Kasumi-1 (cell line): ENCODE data around the gene DGAT2L6.

ENCODE experiments used
- DNase-seq, 2 experiments: peaks; one replicate each; lab custom pipeline; 2025; lab: John Stamatoyannopoulos, UW

DGAT2L6 gene, protein sequence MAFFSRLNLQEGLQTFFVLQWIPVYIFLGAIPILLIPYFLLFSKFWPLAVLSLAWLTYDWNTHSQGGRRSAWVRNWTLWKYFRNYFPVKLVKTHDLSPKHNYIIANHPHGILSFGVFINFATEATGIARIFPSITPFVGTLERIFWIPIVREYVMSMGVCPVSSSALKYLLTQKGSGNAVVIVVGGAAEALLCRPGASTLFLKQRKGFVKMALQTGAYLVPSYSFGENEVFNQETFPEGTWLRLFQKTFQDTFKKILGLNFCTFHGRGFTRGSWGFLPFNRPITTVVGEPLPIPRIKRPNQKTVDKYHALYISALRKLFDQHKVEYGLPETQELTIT

DNA sequence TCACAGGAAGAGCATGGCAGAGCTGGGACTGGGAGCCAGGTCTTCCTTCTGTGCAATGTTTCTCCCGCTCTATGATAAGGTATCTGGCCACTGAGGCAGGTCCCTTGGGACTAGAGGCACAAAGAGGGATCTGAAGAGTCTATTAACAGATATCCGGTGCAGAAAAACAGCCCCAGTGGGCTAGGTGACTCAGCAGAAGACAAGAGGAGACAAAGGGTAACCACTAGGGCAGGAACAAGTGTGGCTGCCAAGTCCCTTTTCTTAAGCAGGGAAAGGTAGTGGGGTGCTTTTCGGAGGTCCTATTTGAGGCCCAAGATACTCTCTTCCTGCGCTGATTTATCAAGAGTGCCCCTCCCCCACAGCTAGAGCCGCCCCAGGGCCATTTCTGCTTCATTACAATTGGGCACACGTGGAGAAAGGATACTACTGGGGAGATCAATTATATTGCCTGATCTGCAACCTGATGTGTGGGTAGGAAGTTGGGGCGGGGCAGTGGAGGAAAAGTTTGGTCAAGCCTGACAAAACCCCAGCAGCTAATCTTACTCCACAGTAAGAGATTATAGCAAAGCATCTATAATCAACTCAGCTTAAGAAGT lies at the start of gene DGAT2L6:
TSS of gene DGAT2L6 (plus strand) at position 546 of the 596 bp plus-strand sequence. CDS start 100 bp downstream, outside the sequence.
- DNase-seq = no peak

DNA sequence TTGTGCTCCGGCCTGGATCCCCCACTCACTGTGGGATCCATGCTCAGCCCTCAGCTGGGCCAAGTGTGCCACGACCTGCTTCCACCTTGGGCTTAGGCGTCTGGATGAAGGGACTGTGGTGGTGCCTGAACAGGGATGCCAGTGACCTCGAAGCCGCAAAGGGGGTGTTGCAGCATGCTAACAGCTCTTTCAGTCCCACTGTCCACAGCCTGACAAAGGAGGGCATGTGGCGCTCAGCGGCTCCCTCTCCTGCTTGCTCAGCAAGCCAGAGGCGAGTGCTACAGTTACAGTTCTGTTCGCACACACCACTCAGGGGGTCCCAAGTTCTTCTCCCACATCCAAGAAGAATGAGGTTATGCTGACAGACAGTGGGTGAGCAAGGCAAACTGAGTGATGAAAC lies 49.2 kb upstream of the DGAT2L6 start:
- DNase-seq = no peak

DNA sequence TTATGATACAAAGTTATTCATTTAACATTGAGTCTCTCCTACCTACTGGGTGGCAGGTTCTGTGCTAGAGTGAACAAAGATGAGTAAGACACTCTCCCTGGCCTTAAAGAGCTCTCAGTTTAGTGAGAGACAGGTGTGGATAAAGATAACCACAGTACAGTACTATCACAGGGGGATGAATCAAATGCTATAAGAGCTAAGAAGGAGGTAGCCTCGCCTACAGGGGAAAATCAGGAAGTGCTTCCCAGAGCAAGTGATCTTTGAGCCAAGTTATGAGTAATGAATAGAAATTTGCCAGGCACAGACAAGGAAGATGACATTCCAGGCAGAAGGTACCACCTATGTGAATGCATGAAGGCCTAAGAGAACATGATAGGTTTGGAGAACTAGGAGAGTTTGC lies 47.5 kb upstream of the DGAT2L6 start:
- no peak for DNase-seq

DNA sequence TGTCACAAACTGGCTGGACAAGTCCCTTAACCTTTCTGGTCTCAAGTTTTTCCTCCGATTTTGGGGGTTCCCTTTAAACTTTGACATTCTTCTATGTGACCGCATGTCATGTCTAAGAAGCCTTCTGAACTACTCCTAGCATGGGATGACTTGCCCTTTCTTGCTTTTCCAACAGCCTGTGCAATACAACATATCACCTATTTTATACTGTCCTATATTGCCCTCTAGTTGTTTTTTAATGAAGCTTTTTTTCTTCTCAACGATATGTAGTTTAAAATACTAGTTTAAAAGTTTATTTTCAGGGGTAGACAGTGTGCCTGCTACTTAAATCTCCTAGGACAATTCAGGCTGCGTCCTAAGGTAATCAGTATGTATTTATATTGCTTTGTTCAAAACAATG lies 45.1 kb upstream of the DGAT2L6 start:
- peak; percentile 34 to 54 for DNase-seq

DNA sequence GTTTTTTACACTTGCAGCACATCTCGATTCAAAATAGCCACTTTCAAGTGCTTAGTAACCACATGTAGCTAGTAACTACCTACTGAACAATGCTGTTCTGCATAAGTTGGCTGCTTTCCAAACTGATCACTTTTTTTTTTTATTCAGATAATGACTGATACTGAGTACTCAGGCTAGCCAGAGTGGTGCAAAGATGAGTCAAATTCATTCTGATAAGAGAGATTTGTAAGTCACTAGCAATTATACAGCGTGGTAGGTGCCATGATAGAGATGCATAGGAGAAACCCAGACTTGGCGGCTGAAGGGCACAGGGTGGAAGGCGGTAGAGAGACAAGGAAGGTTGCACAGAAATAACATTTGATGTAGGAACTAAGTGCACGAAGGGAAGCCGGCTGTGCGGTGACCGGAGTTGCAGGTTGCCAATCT lies 44.4 kb upstream of the DGAT2L6 start:
- DNase-seq = no peak

DNA sequence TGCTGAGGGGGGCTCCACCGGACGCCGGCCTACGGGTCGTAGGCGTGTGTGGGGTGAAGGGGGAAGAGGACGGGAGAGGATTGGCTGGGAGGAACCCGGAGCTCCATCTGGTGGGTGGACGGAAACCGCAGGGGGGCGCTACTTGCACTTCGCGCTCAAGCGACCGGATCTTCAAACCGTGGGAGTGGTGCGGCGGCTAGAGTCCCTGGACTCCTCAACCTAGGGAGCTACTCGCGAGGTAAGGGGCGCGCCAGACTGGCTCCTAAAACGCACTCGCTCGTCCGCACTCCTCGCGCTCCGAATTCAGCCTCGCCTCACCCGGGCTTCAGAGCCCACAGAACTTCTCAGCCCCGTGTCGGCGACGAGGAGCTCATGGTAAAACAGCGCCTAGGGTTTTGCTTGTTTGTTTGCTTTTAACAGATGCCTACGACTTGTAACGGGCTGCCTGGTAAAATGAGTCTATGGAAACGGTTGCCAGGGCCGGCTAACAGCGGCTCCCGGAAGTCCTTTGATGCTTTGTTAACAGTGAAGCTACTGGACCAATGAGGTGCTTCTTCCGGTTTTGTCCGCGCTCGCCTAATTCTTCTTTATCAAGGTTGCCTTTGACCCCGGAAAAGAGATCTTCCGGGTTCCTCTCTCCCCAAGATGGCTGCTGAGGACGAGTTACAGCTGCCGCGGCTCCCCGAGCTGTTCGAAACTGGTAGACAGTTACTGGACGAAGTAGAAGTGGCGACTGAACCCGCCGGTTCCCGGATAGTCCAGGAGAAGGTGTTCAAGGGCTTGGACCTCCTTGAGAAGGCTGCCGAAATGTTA lies 43.8 kb upstream of the DGAT2L6 start, which contains the start of gene IGBP1:
TSS of gene IGBP1 (plus strand) at position 145 of the 813 bp plus-strand sequence. CDS start at position 646, 501 bp downstream.
- DNase-seq = peak; percentile 88

DNA sequence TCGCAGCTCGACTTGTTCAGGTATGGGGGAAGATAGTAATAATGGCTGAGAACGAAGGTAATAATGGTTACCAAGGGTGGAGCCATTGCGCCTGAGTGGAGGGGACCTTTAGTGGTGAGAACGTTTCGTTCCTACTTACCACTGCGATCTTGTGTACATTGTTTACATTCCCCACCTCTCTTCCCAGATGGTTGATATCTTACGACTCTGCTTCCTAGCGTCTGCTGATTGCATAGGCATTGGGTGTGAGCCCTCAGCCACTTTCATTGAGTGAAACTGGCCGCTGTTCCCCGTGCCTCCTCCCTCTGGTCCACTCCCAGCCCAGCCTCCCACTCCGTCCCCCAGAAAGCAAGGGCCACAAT lies 43.2 kb upstream of the DGAT2L6 start:
- DNase-seq = no peak

DNA sequence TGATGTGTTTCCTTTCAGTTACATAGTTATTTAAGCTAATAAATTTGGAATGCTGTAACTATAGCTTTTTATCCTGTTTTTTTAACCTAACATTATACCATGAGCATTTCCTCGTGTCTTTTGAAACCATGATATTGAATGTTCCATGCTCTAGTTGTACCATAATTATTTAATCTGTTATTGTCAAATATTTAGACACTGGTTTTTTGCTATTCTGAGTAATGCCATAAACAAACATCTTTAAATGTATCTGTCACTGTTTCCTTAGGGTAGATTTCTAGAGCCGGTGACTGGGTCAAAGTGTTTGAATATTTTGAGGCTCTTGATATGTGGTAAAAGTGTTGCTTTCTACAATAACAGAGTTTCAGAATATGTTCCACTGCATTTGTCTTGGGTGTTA lies 38.7 kb upstream of the DGAT2L6 start:
- DNase-seq = no peak

DNA sequence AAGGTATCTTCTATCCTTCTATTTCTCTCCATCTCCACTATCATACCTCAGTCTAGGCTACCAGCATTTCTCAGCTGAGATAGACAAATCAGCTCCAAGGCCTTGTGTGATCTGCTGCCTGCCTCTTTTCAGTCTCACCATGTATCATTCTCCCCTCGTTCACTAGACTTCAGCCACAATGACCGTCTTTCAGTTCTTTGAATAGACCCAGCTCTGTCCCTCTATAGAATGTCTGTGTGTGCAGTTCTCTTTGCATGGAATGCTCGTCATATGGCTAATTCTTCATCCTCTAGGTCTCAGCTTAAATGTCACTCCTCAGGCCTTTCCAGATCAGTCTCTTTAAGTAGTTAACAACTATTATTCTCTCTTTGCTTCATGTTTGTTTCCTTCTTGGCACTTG lies 37.5 kb upstream of the DGAT2L6 start:
- DNase-seq = no peak

DNA sequence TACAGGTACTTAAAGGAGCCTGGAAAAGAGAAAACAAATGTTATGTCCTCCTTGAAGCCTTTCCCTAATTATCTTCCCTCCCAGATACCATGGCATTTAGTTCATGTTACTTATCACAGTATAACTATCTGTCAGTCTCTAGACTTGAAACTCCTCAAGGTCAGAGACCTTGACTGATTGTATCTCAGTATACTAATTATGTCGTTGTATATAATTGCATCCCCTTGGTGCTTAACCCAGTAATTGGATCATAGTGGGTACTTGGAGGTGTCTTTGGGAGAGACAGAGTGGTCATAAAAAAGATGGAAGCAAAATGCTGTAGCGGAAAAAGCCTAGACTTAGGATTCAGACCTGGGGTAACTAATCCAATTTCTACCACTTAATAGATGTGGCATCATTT lies 35.9 kb upstream of the DGAT2L6 start:
- no peak for DNase-seq

DNA sequence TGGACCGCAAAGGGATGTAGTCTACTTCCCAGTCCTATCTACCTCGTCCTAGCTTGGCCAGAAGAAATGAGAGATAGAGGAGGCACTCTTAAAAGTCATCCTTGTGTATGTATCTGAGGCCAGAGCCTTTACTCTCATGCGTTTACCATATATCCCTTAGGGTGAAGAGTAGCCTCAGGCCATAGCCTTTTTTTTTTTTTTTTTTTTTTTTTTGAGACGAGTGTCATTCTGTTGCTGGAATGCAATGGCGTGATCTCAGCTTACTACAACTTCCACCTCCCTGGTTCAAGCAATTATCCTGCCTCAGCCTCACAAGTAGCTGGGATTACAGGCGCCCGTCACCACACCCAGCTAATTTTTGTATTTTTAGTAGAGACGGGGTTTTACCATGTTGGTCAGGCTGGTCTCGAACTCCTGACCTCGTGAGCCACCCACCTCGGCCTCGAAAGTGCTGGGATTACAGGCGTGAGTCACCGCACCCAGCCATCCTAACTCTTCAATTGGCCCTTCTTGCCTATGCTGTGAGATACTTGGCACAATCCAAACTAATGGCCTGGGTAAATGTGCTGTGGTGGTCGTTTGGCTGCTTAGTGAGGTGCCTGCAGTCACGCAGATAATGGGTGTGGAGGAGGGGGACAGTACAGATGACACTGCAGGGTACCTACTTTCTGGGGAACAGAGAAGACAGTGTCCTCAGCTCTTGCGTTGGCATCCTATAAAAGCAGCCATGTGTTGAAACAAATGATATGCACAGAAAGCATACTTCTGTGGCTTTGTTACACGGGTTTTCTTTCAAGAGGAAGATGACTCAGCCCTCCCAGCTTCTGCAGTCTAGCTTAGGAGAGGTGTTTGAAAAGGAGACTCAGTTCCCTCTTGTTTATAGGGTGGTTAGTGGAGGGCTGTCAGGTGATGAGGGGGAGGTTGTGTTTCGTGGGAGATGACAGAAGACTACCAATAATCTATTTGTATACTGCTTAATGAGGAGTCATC lies 10.4 kb upstream of the DGAT2L6 start:
- no peak for DNase-seq

DNA sequence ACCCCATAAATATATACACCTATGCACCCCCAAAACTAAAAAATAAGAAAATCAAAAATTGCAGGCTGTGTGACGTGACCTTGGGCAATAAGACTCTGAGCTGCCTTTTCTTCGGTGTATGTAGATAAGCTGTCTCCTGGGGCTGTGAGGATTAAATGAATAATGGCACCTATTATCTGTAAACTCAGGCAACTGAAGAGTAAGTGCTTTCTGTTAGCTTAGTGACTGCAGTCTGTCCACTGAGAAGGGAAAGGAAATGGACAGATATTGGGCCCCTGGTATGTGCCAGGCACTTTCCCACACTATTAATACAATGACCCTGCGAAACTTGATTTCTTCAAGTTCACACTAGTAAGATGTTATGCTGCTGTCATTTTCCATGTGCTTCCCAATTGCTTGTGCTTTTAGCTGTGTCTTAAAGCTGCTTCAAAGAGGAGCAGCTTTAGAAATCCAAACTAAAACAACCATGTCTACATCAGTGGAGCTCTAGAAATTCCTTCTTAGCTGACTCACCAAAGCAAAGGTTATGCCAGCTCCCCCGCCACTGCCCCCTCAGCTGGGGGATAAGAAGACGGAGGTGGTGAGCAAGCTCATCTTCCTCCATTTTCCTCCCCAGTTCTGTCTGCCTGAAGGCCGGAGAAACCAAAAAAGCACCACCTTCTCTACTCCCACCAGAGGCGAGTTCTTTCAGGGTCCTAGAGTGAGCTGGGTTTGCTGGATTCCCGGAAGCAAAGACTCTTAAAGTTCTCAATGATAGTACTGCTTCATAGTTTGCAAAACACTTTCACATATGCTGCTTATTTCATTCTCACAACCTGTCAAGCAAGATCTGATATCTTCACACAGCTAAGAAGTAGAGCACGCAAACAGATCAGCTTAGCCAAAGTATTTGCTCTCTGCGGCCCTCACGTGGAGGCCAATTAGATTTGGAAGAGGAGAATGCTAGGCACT lies 8.8 kb upstream of the DGAT2L6 start:
- DNase-seq = no peak

DNA sequence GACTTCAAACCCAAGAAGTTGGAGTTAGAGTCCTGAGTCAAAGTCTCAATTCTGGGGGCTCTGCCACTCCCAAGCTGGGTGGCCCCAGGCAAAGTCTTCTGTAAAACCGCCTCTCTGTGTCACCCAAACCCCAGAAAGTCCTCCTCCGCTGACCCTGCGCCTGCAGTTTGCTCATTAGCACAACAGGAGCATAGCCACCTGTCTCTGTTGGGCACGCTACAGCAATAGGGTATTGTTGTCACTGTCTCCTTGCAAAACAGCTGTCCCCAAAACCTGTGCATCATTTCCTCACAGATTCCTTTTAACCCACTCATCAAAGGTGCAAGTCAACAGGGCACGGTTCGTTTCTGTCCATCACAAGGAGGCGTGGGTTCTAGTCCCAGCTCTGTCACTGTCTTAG lies 8.0 kb upstream of the DGAT2L6 start:
- no peak for DNase-seq

DNA sequence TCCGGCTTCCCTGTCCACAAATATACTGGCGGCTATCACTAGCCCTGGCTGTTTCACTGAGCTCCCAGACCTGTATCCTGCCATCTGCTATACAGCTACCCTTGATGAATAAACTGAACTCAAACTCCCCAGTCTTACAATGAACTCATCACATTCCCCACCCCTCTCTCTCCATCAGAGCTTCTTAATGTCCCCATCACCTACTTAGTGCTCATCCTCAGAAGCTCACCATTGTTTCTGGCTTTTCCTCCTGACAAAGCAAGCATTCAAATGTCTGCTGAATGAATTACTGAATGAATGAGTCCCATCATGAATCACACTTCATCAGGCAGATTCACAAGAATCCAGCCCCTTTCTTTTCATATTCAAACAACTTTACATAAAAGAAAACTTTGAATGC lies 5.7 kb upstream of the DGAT2L6 start:
- DNase-seq = peak in 1 of 2 experiments; percentile 6

DNA sequence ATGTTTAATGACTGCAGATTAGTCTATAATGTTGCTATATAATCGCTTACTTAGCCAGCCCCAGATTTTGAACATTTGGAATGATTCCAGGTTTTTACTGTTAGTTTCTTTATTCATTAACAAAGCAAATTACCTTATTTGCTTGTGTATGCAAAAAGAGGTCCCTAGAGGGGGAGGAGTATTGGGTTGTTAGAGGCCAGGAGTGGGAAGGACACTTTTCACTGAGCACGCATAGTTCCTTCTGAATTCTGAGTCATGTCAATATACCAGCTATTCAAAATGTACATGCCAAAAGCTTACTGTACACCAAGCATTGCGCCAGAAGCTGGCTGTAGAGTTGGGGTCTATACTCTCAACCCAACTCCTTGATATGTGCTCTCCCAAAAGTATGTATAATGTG lies 5.1 kb upstream of the DGAT2L6 start:
- DNase-seq = no peak

DNA sequence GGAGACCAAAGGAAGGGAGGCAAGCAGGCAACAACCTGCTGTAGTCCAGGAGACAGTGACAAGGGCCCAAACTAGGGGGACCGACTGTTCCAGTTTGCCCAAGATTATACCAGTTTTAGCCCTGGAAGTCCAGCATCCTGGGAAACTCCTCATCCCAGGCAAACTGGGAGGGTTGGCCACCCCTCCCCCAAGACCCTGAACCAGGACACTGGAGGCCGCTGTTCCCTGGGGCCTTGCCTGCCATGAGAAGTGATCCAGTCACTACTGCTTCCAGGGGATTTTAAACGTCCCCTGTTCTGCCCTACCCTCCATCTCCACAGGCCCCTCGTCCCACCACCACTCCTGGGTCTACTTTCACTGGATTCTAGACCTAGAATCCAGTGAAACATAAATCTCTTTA lies 4.3 kb upstream of the DGAT2L6 start:
- DNase-seq = no peak

DNA sequence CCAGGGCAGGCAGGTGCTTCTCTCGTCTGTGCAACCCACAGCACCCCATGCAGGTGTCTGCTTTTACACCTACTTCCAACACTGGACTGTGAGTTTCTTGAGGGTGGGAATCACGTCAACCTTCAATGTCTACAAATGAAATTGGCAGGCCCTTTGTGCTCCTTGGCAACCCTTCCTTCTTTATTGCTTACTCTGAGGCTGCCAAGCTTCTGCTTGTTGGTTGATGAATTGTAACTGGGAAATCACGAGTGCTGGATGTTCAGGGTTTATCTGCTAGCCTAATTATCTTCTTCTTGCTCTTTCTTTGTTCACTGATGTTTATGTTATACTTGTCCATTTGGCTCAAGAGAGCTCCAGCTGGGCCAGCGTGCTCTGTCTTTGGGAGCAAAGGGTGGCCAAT lies 2.5 kb upstream of the DGAT2L6 start:
- no peak for DNase-seq

DNA sequence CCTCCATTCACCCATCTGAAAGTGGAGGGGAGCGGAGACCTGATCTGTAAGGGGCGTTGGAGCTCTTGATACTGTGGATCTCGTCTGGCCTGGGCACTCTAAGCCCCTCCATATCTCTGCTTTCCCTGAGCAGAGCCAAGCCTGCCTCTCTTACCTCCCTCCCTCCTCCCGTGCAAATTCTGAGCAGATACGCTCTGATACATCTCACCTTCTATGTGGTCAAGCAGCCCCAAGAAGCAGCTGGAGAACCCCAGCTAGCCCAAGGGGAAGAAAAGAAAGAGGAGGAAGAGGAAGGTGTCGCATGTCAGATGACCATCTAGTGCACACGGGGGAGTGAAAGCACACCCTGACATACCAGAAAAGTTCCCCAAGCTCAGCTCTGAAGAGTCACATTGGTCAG lies 1.9 kb upstream of the DGAT2L6 start:
- no peak for DNase-seq

DNA sequence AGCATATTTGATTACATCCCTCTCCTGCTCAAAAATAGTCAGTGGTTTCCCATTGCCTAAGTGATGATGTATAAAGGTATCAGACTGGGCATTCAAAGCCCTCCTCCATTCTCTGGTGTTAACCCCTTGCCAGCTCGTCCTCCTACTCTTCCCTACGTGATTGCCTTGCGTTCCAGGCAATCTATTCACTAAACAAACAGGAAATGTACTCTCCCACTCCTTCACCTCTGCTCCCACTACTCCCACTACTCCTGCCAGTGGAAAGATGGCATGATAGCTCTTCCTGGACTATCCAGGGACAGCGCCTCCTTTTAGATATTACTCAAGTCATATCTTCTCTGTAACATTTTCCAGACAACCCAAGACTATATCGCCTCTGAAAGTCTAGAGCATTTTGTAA lies 5.8 kb downstream of the DGAT2L6 start:
- no peak for DNase-seq

DNA sequence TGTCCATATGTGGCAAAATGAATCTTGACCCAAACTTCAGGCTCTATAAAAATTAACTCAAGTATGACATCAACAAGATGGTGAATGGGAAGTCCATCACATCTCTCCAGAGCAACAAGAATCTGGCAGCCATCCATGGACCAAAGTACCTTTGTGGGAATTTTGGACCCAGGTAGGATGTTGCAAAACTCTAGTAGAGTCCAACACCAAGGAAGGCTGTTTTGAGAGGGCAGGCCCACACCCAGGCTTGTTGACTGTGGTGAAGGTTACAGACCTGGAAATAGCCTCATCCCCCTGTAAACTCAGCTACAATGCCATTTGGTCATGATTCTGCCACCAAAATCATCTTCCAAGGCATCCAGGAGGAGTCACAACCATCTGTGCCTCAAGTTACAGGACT lies 12.9 kb downstream of the DGAT2L6 start:
- DNase-seq = no peak
